CD14-positive monocyte (primary cell): ENCODE data around the gene GALNTL6. TPM values are rescaled to one million over a fixed set of nuclear protein-coding genes. Genes with fewer than 3 reads are reported as not detected.

ENCODE experiments used
- DNase-seq, 3 donors: peaks; one replicate each; pipeline ENCODE4 v3.0.0-alpha.2; 2011 to 2022
- H2AFZ ChIP-seq: 2 replicates; pipeline ENCODE4 v1.6.0; 2012; ENCODE audit warnings: mild to moderate bottlenecking, low read depth, low read length, inconsistent platforms; ENCODE audit not compliant: insufficient read depth, poor library complexity, severe bottlenecking
- H3K27ac ChIP-seq, 2 donors: 1 replicate in 1 of 2; 2 replicates in 1 of 2; pipeline ENCODE4 v1.5.1; 2012 to 2013; ENCODE audit warnings: low read length in 2 of 2, control low read depth in 1 of 2, inconsistent platforms in 1 of 2, low read depth in 1 of 2, mild to moderate bottlenecking in 1 of 2
- H3K27me3 ChIP-seq, 2 donors: one replicate each; pipeline versions ENCODE4 v1.6.0 to v1.6.1; 2011 to 2013; ENCODE audit warnings: low read length in 2 of 2; ENCODE audit not compliant: control insufficient read depth in 2 of 2, insufficient read depth in 2 of 2
- H3K36me3 ChIP-seq, 2 donors: replicated peaks in 1 of 2; 1 replicate in 1 of 2; 2 replicates in 1 of 2; pipeline versions ENCODE4 v1.5.1 to v1.6.1; 2012 to 2013; ENCODE audit warnings: low read length in 2 of 2, control low read depth in 1 of 2, inconsistent platforms in 1 of 2, mild to moderate bottlenecking in 1 of 2; ENCODE audit not compliant: insufficient read depth in 2 of 2, control insufficient read depth in 1 of 2
- H3K4me1 ChIP-seq, 2 donors: 1 replicate in 1 of 2; 2 replicates in 1 of 2; pipeline versions ENCODE4 v1.5.1 to v1.6.1; 2012 to 2013; ENCODE audit warnings: low read length in 2 of 2, control low read depth in 1 of 2, inconsistent platforms in 1 of 2, mild to moderate bottlenecking in 1 of 2, moderate library complexity in 1 of 2; ENCODE audit not compliant: insufficient read depth in 2 of 2, control insufficient read depth in 1 of 2
- H3K4me2 ChIP-seq: replicated peaks from 2 replicates; pipeline ENCODE3; 2012; ENCODE audit warnings: low read length, moderate library complexity, mild to moderate bottlenecking; ENCODE audit not compliant: poor library complexity, severe bottlenecking; ENCODE audit errors: extremely low read depth
- H3K4me3 ChIP-seq, 3 experiments: fragments of 200-600 bp in 1 of 3; sonication (generic) in 1 of 3; replicated peaks in 1 of 3; 1 replicate in 2 of 3; 2 replicates in 1 of 3; pipeline ENCODE4 v1.5.1; 2011 to 2013; ENCODE audit warnings: low read length in 3 of 3, mild to moderate bottlenecking in 3 of 3, control low read depth in 2 of 3, low read depth in 2 of 3, inconsistent platforms in 1 of 3, moderate library complexity in 1 of 3
- H3K79me2 ChIP-seq: 2 replicates; pipeline ENCODE4 v1.6.0; 2012; ENCODE audit warnings: mild to moderate bottlenecking, control low read depth, inconsistent platforms, low read length, moderate library complexity; ENCODE audit not compliant: insufficient read depth
- H3K9ac ChIP-seq: 2 replicates; pipeline ENCODE4 v1.6.0; 2017; ENCODE audit warnings: low read length, mild to moderate bottlenecking; ENCODE audit not compliant: insufficient read depth, poor library complexity, severe bottlenecking
- H3K9me3 ChIP-seq, 2 donors: replicated peaks in 1 of 2; 1 replicate in 1 of 2; 2 replicates in 1 of 2; pipeline versions ENCODE4 v1.5.1 to v1.6.1; 2012 to 2013; ENCODE audit warnings: low read length in 2 of 2, control low read depth in 1 of 2; ENCODE audit not compliant: control insufficient read depth in 1 of 2, insufficient read depth in 1 of 2
- H4K20me1 ChIP-seq: 2 replicates; pipeline ENCODE4 v1.6.0; 2012; ENCODE audit warnings: mild to moderate bottlenecking, low read length, control low read depth, moderate library complexity; ENCODE audit not compliant: insufficient read depth
- H3K27ac Mint-ChIP-seq, 7 donors: one replicate each; pipeline ENCODE4 v1.8.0; 2020; ENCODE audit warnings: mild to moderate bottlenecking in 7 of 7, mixed read lengths in 7 of 7, moderate library complexity in 6 of 7, inconsistent platforms in 2 of 7
- H3K27me3 Mint-ChIP-seq, 3 donors: one replicate each; pipeline ENCODE4 v1.8.0; 2021 to 2022; ENCODE audit warnings: low read depth in 3 of 3, mild to moderate bottlenecking in 3 of 3, mixed read lengths in 3 of 3, moderate library complexity in 3 of 3, inconsistent platforms in 1 of 3
- H3K36me3 Mint-ChIP-seq, 2 donors: one replicate each; pipeline ENCODE4 v1.8.0; 2020; ENCODE audit warnings: mixed read lengths in 2 of 2, inconsistent platforms in 1 of 2, mild to moderate bottlenecking in 1 of 2
- H3K4me1 Mint-ChIP-seq: one replicate; pipeline ENCODE4 v1.8.0; 2020; ENCODE audit warnings: mild to moderate bottlenecking, mixed read lengths
- H3K4me3 Mint-ChIP-seq, 2 donors: one replicate each; pipeline ENCODE4 v1.8.0; 2020; ENCODE audit warnings: mild to moderate bottlenecking in 2 of 2, mixed read lengths in 2 of 2, moderate library complexity in 1 of 2
- H3K9me3 Mint-ChIP-seq, 7 donors: one replicate each; pipeline ENCODE4 v1.8.0; 2020 to 2022; ENCODE audit warnings: mixed read lengths in 7 of 7, mild to moderate bottlenecking in 6 of 7, moderate library complexity in 6 of 7, inconsistent platforms in 2 of 7
- WGBS: methylation state at CpG from one replicate; pipeline ENCODE4 v1.1.5; 2013; ENCODE audit warnings: missing lambda C conversion rate; ENCODE audit not compliant: insufficient coverage; 5-methylcytosine and 5-hydroxymethylcytosine counted together
- intact Hi-C, 2 donors: fragments of 100-400 bp; cut with micrococcal nuclease; formaldehyde crosslinking; loops; one replicate each; pipeline versions ENCODE4 v1.15.0 to v1.15.1; 2023
- polyA plus RNA-seq, 3 donors: library from polyadenylated mRNA; depleted of rRNA in 1 of 3; unstranded in 2 of 3; stranded (reverse) in 1 of 3; fragments of 300-500 nt in 2 of 3; fragments of >200 nt in 1 of 3; fragmentation: Illumina TruSeq in 2 of 3; gene quantifications; 1 replicate in 2 of 3; 2 replicates in 1 of 3; pipeline ENCODE4 v1.2.3, GENCODE V29; 2012 to 2021
- TF ChIP-seq, protein P1 (sequence below): fragments of 200-600 bp; IDR thresholded peaks from one replicate; pipeline ENCODE4 v1.8.0; 2022; ENCODE audit warnings: antibody characterized with exemption, mild to moderate bottlenecking

GALNTL6 gene
- polyA plus RNA-seq, 3 donors: 0.05 TPM; not detected in 2

DNA sequence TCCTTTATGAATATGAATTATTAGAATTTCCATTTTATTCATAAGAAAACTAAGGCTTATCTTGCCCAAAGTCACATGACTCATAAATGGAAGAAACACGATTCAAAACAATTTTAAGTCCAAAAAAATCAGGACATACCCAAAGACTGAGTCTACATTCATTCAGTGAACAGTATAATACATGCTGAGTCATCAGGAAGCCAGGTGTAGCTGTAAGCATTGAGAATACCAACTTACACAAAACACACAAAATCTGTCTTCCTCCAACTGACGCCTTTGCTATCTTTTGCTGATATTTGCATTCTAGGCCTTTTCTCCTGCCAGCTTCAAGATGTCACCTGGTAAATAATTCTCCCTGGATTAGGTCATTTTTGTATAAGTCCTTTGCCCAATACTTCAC is 835.3 kb downstream of the GALNTL6 start:
- Histone ChIP-seq H3K4me1 (no peaks in the 10 kb centered on the region), H3K79me2 (no peaks in the 10 kb centered on the region), H3K9ac (no peak overlapping the region), H3K27ac (no peak overlapping the region), H3K27me3 (no peaks in the 10 kb centered on the region), H2AFZ (no peak overlapping the region), H4K20me1 (no peaks in the 10 kb centered on the region), H3K4me2 (no peak overlapping the region), H3K36me3 (no peaks in the 10 kb centered on the region), H3K4me3 (no peak overlapping the region), H3K9me3 (no peaks in the 10 kb centered on the region)
- no peak overlapping the region for H3K4me3 Mint-ChIP-seq
- peaks cover 0 to 7% (median 0%) of the 10 kb centered on the region in 7 donors for H3K9me3 Mint-ChIP-seq
- intact Hi-C loops: no loop called here
- H3K27ac Mint-ChIP-seq: no peak overlapping the region
- H3K4me1 Mint-ChIP-seq: no peaks in the 10 kb centered on the region
- H3K36me3 Mint-ChIP-seq: no peaks in the 10 kb centered on the region
- H3K27me3 Mint-ChIP-seq: no peaks in the 10 kb centered on the region
- DNase-seq: no peak
- TF ChIP-seq, protein P1, sequence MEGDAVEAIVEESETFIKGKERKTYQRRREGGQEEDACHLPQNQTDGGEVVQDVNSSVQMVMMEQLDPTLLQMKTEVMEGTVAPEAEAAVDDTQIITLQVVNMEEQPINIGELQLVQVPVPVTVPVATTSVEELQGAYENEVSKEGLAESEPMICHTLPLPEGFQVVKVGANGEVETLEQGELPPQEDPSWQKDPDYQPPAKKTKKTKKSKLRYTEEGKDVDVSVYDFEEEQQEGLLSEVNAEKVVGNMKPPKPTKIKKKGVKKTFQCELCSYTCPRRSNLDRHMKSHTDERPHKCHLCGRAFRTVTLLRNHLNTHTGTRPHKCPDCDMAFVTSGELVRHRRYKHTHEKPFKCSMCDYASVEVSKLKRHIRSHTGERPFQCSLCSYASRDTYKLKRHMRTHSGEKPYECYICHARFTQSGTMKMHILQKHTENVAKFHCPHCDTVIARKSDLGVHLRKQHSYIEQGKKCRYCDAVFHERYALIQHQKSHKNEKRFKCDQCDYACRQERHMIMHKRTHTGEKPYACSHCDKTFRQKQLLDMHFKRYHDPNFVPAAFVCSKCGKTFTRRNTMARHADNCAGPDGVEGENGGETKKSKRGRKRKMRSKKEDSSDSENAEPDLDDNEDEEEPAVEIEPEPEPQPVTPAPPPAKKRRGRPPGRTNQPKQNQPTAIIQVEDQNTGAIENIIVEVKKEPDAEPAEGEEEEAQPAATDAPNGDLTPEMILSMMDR: no peak
- 90% methylated on average over 1 of the region's 2 CpGs for WGBS

DNA sequence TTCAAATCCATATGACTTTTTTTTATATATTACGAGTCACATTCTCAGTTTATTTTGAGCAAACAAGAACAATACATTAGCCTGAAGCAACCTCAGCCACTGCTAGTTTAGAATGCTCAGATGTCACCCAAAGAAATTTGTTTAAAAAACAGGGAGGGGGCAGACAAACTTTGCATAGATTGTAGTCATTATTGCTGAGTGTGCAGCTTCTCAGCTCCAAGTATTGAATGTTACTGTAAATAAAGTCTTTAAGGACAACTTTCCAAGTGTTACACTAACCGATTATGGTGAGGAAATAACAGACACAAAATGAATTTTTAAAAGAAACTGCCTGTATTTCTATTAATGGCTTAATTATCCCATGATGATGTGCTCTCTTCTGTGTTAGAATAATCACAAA is 835.9 kb downstream of the GALNTL6 start:
- no peak overlapping the region for H2AFZ ChIP-seq
- no peak for DNase-seq
- H3K27me3 ChIP-seq: no peaks in the 10 kb centered on the region
- Mint-ChIP-seq H3K9me3 (peaks cover 0 to 7% (median 0%) of the 10 kb centered on the region in 7 donors), H3K4me1 (no peaks in the 10 kb centered on the region), H3K27me3 (no peaks in the 10 kb centered on the region), H3K36me3 (no peaks in the 10 kb centered on the region), H3K27ac (no peak overlapping the region), H3K4me3 (no peak overlapping the region)
- intact Hi-C loops: no loop called here
- H3K4me3 ChIP-seq: no peak overlapping the region
- TF ChIP-seq, protein P1: no peak
- no peaks in the 10 kb centered on the region for H4K20me1 ChIP-seq
- no peak overlapping the region for H3K27ac ChIP-seq
- no peak overlapping the region for H3K9ac ChIP-seq
- H3K4me1 ChIP-seq: no peaks in the 10 kb centered on the region
- H3K4me2 ChIP-seq: no peak overlapping the region
- no peaks in the 10 kb centered on the region for H3K36me3 ChIP-seq
- WGBS: no CpG with 5 or more reads among the region's 2 CpGs
- H3K79me2 ChIP-seq: no peaks in the 10 kb centered on the region
- H3K9me3 ChIP-seq: no peaks in the 10 kb centered on the region
